SK-N-SH (cell line): Measurements from ENCODE around the gene MAML3. TPM values are rescaled to one million over a fixed set of nuclear protein-coding genes. Genes with fewer than 3 reads are reported as not detected.
A peak's percentile ranks its signal among the peaks of the same experiment; 100 is the strongest.

Experiments used
- CTCF ChIA-PET: fragments of 300-600, 350-600 bp; formaldehyde crosslinking; extraction: SDS; loops from one replicate; lab custom pipeline; 2021; lab: Yijun Ruan, JAX
- POLR2A ChIA-PET: fragments of 350-600 bp; sonication (Branson Sonifier 250); formaldehyde crosslinking; extraction: SDS; loops from one replicate; lab custom pipeline; 2020; ENCODE audit warnings: antibody characterized with exemption, inconsistent platforms; lab: Yijun Ruan, JAX
- DNase-seq: peaks from one replicate; pipeline ENCODE4 v3.0.0; 2012
- H2AFZ ChIP-seq: fragments of 200-600 bp; sonication (generic); 2 replicates; pipeline ENCODE4 v1.8.1; 2016; ENCODE audit warnings: antibody characterized with exemption, mild to moderate bottlenecking, low read depth
- H3F3A ChIP-seq: fragments of 200-600 bp; sonication (generic); replicated peaks from 2 replicates; pipeline ENCODE3; 2016; ENCODE audit warnings: antibody characterized with exemption, mild to moderate bottlenecking; ENCODE audit not compliant: insufficient read depth
- H3K27ac ChIP-seq, 2 experiments: fragments of 200-500 bp in 1 of 2; fragments of 200-600 bp in 1 of 2; sonication (Bioruptor generic) in 1 of 2; sonication (generic), shearing (Covaris generic) in 1 of 2; 2 replicates each; pipeline versions ENCODE4 v1.5.1 to v1.6.1; 2014 to 2016; ENCODE audit warnings: low read depth in 2 of 2, inconsistent platforms in 1 of 2, low read length in 1 of 2, mild to moderate bottlenecking in 1 of 2, mixed read lengths in 1 of 2
- H3K27me3 ChIP-seq: fragments of 200-600 bp; sonication (generic), shearing (Covaris generic); 2 replicates; pipeline ENCODE4 v1.6.1; 2016; ENCODE audit warnings: mixed run types; ENCODE audit not compliant: insufficient read depth
- H3K36me3 ChIP-seq, 2 experiments: fragments of 200-500 bp in 1 of 2; fragments of 200-600 bp in 1 of 2; sonication (Bioruptor generic) in 1 of 2; sonication (generic) in 1 of 2; replicated peaks in 1 of 2; 2 replicates each; pipeline versions ENCODE3 to v1.5.1; 2014 to 2016; ENCODE audit warnings: low read length in 1 of 2, mild to moderate bottlenecking in 1 of 2; ENCODE audit not compliant: insufficient read depth in 2 of 2, control insufficient read depth in 1 of 2
- H3K4me1 ChIP-seq, 2 experiments: fragments of 200-500 bp in 1 of 2; fragments of 200-600 bp in 1 of 2; sonication (Bioruptor generic) in 1 of 2; sonication (generic), shearing (Covaris generic) in 1 of 2; 2 replicates each; pipeline versions ENCODE4 v1.5.1 to v1.6.1; 2014 to 2016; ENCODE audit warnings: low read depth in 1 of 2, low read length in 1 of 2, mixed run types in 1 of 2; ENCODE audit not compliant: insufficient read depth in 2 of 2, control insufficient read depth in 1 of 2
- H3K4me2 ChIP-seq: fragments of 200-600 bp; sonication (generic), shearing (Covaris generic); 2 replicates; pipeline ENCODE4 v1.6.1; 2017; ENCODE audit warnings: mixed run types
- H3K4me3 ChIP-seq, 2 experiments: fragments of 200-500 bp in 1 of 2; fragments of 200-600 bp in 1 of 2; sonication (Bioruptor generic) in 1 of 2; sonication (generic), shearing (Covaris generic) in 1 of 2; 2 replicates each; pipeline versions ENCODE4 v1.5.1 to v1.8.1; 2014 to 2016; ENCODE audit warnings: low read depth in 2 of 2, inconsistent platforms in 1 of 2, low read length in 1 of 2, mild to moderate bottlenecking in 1 of 2, mixed read lengths in 1 of 2, moderate library complexity in 1 of 2
- H3K79me2 ChIP-seq: fragments of 200-600 bp; sonication (generic); 2 replicates; pipeline ENCODE4 v1.8.1; 2017; ENCODE audit warnings: mild to moderate bottlenecking; ENCODE audit not compliant: insufficient read depth
- H3K9ac ChIP-seq: fragments of 200-600 bp; sonication (generic); 2 replicates; pipeline ENCODE4 v1.6.1; 2017; ENCODE audit warnings: mixed run types
- H3K9me2 ChIP-seq: fragments of 200-600 bp; sonication (generic); 2 replicates; pipeline ENCODE4 v1.6.1; 2017; ENCODE audit warnings: mixed run types
- H3K9me3 ChIP-seq: fragments of 200-600 bp; sonication (generic); 2 replicates; pipeline ENCODE4 v1.6.1; 2017; ENCODE audit warnings: mixed run types, mild to moderate bottlenecking, moderate library complexity
- H4K20me1 ChIP-seq: fragments of 200-600 bp; sonication (generic); 2 replicates; pipeline ENCODE4 v1.6.1; 2017; ENCODE audit warnings: mild to moderate bottlenecking, mixed run types; ENCODE audit not compliant: insufficient read depth
- CHD2 ChIP-seq: fragments of 150-350 bp; IDR thresholded peaks from 2 replicates; pipeline ENCODE4 v1.6.1; 2018; ENCODE audit warnings: low read length; ENCODE audit not compliant: partially characterized antibody
- CTCF ChIP-seq: fragments of 200-600 bp; sonication (generic); IDR thresholded peaks from 2 replicates; pipeline ENCODE4 v1.6.1; 2017; ENCODE audit warnings: antibody characterized with exemption, mild to moderate bottlenecking, moderate library complexity
- EP300 ChIP-seq, 2 experiments: IDR thresholded peaks; 2 replicates each; pipeline versions ENCODE4 v1.4.0 to v1.6.1; 2012; ENCODE audit warnings: borderline replicate concordance in 1 of 2, low read depth in 1 of 2, low read length in 1 of 2
- EZH2phosphoT487 ChIP-seq: fragments of 200-600 bp; sonication (generic); IDR thresholded peaks from 2 replicates; pipeline ENCODE4 v1.6.1; 2017; ENCODE audit warnings: low read depth, mixed run types, mild to moderate bottlenecking, antibody characterized with exemption, moderate library complexity, borderline replicate concordance
- FOSL2 ChIP-seq: IDR thresholded peaks from 2 replicates; pipeline ENCODE4 v1.4.0; 2012; ENCODE audit warnings: low read depth, mild to moderate bottlenecking, moderate library complexity, borderline replicate concordance
- GATA2 ChIP-seq: sonication (generic); formaldehyde crosslinking; IDR thresholded peaks from 2 replicates; pipeline ENCODE4 v1.5.0; 2020; ENCODE audit warnings: mild to moderate bottlenecking, missing genetic modification reagents
- JUND ChIP-seq: IDR thresholded peaks from 2 replicates; pipeline ENCODE4 v1.4.0; 2012
- NFIC ChIP-seq: IDR thresholded peaks from 2 replicates; pipeline ENCODE4 v1.4.0; 2012; ENCODE audit warnings: borderline replicate concordance
- NRF1 ChIP-seq: IDR thresholded peaks from 2 replicates; pipeline ENCODE4 v1.6.1; 2012; ENCODE audit warnings: low read depth, mild to moderate bottlenecking, low read length
- PBX3 ChIP-seq: IDR thresholded peaks from 2 replicates; pipeline ENCODE4; 2012
- POLR2AphosphoS5 ChIP-seq: IDR thresholded peaks from 2 replicates; pipeline ENCODE4 v1.6.1; 2012; ENCODE audit warnings: low read depth, low read length
- SMC3 ChIP-seq: IDR thresholded peaks from 2 replicates; pipeline ENCODE4 v1.6.1; 2012; ENCODE audit warnings: low read depth, low read length, improper control_type of control experiment
- TCF12 ChIP-seq: IDR thresholded peaks from 2 replicates; pipeline ENCODE4 v1.4.0; 2012
- USF2 ChIP-seq: fragments of 150-350 bp; IDR thresholded peaks from 2 replicates; pipeline ENCODE4 v1.6.1; 2017; ENCODE audit warnings: antibody characterized with exemption, low read length, low read depth, borderline replicate concordance
- WGBS: methylation state at CpG from one replicate; pipeline ENCODE4 v1.1.6; 2017; ENCODE audit warnings: low lambda C conversion rate; 5-methylcytosine and 5-hydroxymethylcytosine counted together
- polyA plus RNA-seq, 3 experiments: library from polyadenylated mRNA; depleted of rRNA; stranded (reverse); fragments of >200 nt; gene quantifications; 2 replicates each; pipeline ENCODE4 v1.2.3, GENCODE V29; 2012
- TF ChIP-seq, protein P1 (sequence below): IDR thresholded peaks from 2 replicates; pipeline ENCODE4 v1.4.0; 2012; ENCODE audit warnings: low read depth, borderline replicate concordance
- TF ChIP-seq, protein P2 (sequence below): IDR thresholded peaks from 2 replicates; pipeline ENCODE4 v1.4.0; 2012; ENCODE audit warnings: low read depth

Gene MAML3
- polyA plus RNA-seq, 1 of the 3 experiments (the other 2 are of a cell fraction): 5.3 TPM

GRCh38 chr4:140076307-140076706 is 77.7 kb downstream of the MAML3 start (continued):
- no peak for TF ChIP-seq EP300 (IDR thresholded peaks at IDR 0.05; ENCODE audit: borderline replicate concordance in 1 of 2, low read depth in 1 of 2, low read length in 1 of 2)
- TF ChIP-seq POLR2AphosphoS5: no peak
- no peak for TF ChIP-seq EZH2phosphoT487
- no peak for TF ChIP-seq JUND
- TF ChIP-seq NRF1: no peak
- TF ChIP-seq GATA2 (CRISPR knock-in tag): no peak
- TF ChIP-seq CHD2: no peak
- no peak for TF ChIP-seq NFIC

DNA sequence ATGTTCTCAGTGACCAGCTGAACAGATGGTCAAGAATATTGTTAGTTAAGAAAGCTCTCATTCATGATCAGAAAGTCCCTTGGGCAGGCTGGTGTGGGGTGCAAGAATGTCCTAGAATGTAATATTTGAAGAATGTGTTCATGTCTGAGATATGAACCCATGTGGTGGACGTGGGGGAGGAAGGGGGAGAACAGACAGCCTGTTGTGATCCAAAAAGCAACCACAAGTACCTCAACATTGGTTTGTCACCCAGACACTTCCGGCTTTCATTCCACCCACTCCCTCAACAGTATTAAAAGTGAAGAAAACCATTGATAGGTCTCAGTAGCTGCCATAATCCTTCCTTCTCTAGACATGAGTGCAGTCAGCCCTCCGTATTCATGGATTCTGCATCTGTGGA is 82.2 kb downstream of the MAML3 start:
- H3K9me3 ChIP-seq: no peaks in the 10 kb centered on the region
- no peaks in the 10 kb centered on the region for H3K27me3 ChIP-seq
- H3K27ac ChIP-seq: peak overlapping the region; percentile 23 to 46; a peak in 3 of 4 replicates
- DNase-seq: no peak
- no peaks in the 10 kb centered on the region for H4K20me1 ChIP-seq
- H2AFZ ChIP-seq: no peak overlapping the region
- WGBS: 50% methylated on average over 3 of the region's 3 CpGs
- TF ChIP-seq TCF12 (peak; percentile 31; the same call in 1 of the 2 replicates), CTCF (no peak), SMC3 (no peak), FOSL2 (no peak), USF2 (no peak), EP300 (IDR thresholded peaks at IDR 0.05; ENCODE audit: borderline replicate concordance in 1 of 2, low read depth in 1 of 2, low read length in 1 of 2) (no peak), PBX3 (no peak)
- TF ChIP-seq, protein P1, sequence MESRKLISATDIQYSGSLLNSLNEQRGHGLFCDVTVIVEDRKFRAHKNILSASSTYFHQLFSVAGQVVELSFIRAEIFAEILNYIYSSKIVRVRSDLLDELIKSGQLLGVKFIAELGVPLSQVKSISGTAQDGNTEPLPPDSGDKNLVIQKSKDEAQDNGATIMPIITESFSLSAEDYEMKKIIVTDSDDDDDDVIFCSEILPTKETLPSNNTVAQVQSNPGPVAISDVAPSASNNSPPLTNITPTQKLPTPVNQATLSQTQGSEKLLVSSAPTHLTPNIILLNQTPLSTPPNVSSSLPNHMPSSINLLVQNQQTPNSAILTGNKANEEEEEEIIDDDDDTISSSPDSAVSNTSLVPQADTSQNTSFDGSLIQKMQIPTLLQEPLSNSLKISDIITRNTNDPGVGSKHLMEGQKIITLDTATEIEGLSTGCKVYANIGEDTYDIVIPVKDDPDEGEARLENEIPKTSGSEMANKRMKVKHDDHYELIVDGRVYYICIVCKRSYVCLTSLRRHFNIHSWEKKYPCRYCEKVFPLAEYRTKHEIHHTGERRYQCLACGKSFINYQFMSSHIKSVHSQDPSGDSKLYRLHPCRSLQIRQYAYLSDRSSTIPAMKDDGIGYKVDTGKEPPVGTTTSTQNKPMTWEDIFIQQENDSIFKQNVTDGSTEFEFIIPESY: no peak
- TF ChIP-seq, protein P2, sequence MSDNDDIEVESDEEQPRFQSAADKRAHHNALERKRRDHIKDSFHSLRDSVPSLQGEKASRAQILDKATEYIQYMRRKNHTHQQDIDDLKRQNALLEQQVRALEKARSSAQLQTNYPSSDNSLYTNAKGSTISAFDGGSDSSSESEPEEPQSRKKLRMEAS: 0 out of 2 replicates have a peak, but pooled peaks have one; percentile 30
- no peak overlapping the region for H3K9ac ChIP-seq
- no peaks in the 10 kb centered on the region for H3F3A ChIP-seq
- no peaks in the 10 kb centered on the region for H3K9me2 ChIP-seq
- H3K36me3 ChIP-seq: no peaks in the 10 kb centered on the region
- peak overlapping the region; percentile 37; the same call in 1 of the 2 replicates for H3K4me2 ChIP-seq
- POLR2A ChIA-PET: no interaction called here
- H3K4me1 ChIP-seq: peaks cover 6 to 12% of the 10 kb centered on the region in 2 experiments; a peak in 1 of 4 replicates
- no peak overlapping the region for H3K4me3 ChIP-seq
- CTCF ChIA-PET: interaction anchor here (0.7 to 1.7 kb wide), 5 partner anchors 9 to 416 kb away, joined by 3 to 6 read pairs (median 4); no protein-coding TSS in a partner anchor
- no peaks in the 10 kb centered on the region for H3K79me2 ChIP-seq
